ENCODE results near the gene FAM13A. TPM values are rescaled to one million over a fixed set of nuclear protein-coding genes. Genes with fewer than 3 reads are reported as not detected.

Gene FAM13A
- total and polyA plus RNA-seq, 2 of the 8 experiments (the other 6 are each of a cell fraction or from before 2014, with no cell fraction given): 7.1 to 16.5 TPM

- ChIA-PET CTCF (ENCODE audit: partially characterized antibody) (interaction anchor here (1.9 kb wide), 1 partner anchor 181 kb away, joined by 5 read pairs; no protein-coding TSS in a partner anchor), POLR2A (ENCODE audit: partially characterized antibody) (no interaction called here)
- H2BK12ac ChIP-seq (ENCODE audit: low read depth, low read length): no peak overlapping the region
- H2AK5ac ChIP-seq (ENCODE audit: low read depth, low read length): no peak overlapping the region
- no peak overlapping the region for H2BK15ac ChIP-seq (ENCODE audit: low read length)
- H4K5ac ChIP-seq (ENCODE audit: insufficient read length, low read depth, low read length): no peak overlapping the region
- H3K79me2 ChIP-seq (ENCODE audit: control insufficient read depth in 1 of 2, insufficient read depth in 2 of 2, low read length in 2 of 2): no peaks in the 10 kb centered on the region
- no peak overlapping the region for H3K14ac ChIP-seq (ENCODE audit: insufficient read length)
- no peaks in the 10 kb centered on the region for H3K9me3 ChIP-seq (ENCODE audit: insufficient read depth in 2 of 2, low read depth in 1 of 2, low read length in 1 of 2)
- no peak overlapping the region for H2BK20ac ChIP-seq (ENCODE audit: low read length)
- no peak overlapping the region for H4K91ac ChIP-seq (replicated peaks; ENCODE audit: insufficient read length, low read length)
- H2BK5ac ChIP-seq (ENCODE audit: low read depth, low read length): no peak overlapping the region
- no peak overlapping the region for H2AFZ ChIP-seq (ENCODE audit: low read length)
- H3K4ac ChIP-seq (replicated peaks; ENCODE audit: insufficient read length, low read depth, low read length): no peak overlapping the region
- H3K36me3 ChIP-seq (ENCODE audit: control insufficient read depth in 2 of 4, insufficient read depth in 4 of 4, low read length in 3 of 4): peaks cover 0 to 6% (median 0%) of the 10 kb centered on the region in 4 experiments; a peak in 2 of 8 replicates
- no peak overlapping the region for H3K4me2 ChIP-seq (ENCODE audit: insufficient read depth in 1 of 2, low read depth in 2 of 2, low read length in 2 of 2)
- no peak overlapping the region for H3K27ac ChIP-seq (ENCODE audit: low read depth, low read length)
- H4K20me1 ChIP-seq (replicated peaks in 1 of 2; ENCODE audit: control insufficient read depth in 1 of 2, insufficient read depth in 2 of 2, low read length in 2 of 2): no peaks in the 10 kb centered on the region
- H3K23me2 ChIP-seq (ENCODE audit: low read depth, low read length): no peaks in the 10 kb centered on the region
- no peak overlapping the region for H4K8ac ChIP-seq (ENCODE audit: extremely low read depth, insufficient read depth, low read length)
- no peak overlapping the region for H3K56ac ChIP-seq (replicated peaks; ENCODE audit: insufficient read length, low read depth, low read length)
- DNase-seq (ENCODE audit: low read depth in 1 of 2, low spot score in 2 of 2) (no peak), FAIRE-seq (no peak)
- no peak overlapping the region for H3K9ac ChIP-seq (replicated peaks in 1 of 4; ENCODE audit: extremely low read depth in 1 of 4, low read depth in 3 of 4, low read length in 3 of 4)
- no peak overlapping the region for H3K18ac ChIP-seq (ENCODE audit: extremely low read depth, low read length)
- H3K23ac ChIP-seq (ENCODE audit: insufficient read length): no peak overlapping the region
- H3K79me1 ChIP-seq (ENCODE audit: low read depth, low read length): no peaks in the 10 kb centered on the region
- WGBS, 2 experiments (ENCODE audit: extremely low coverage in 1 of 2, insufficient coverage in 1 of 2, insufficient read length in 1 of 2, insufficient replicate concordance in 2 of 2, low coverage in 1 of 2, low lambda C conversion rate in 2 of 2, missing lambda C conversion rate in 1 of 2): 91% methylated on average over 1 of the region's 1 CpG; no CpG with 5 or more reads in 1 of the 2 experiments
- no peaks in the 10 kb centered on the region for H3K27me3 ChIP-seq (replicated peaks in 1 of 4; ENCODE audit: control insufficient read depth in 3 of 4, extremely low read depth in 1 of 4, insufficient read depth in 3 of 4, low read length in 3 of 4)
- no peaks in the 10 kb centered on the region; a peak in 1 of 7 replicates for H3K4me1 ChIP-seq (replicated peaks in 1 of 4; ENCODE audit: control insufficient read depth in 3 of 4, insufficient read depth in 4 of 4, low read length in 3 of 4)
- no peak overlapping the region for H3K4me3 ChIP-seq (ENCODE audit: extremely low read depth in 1 of 4, insufficient read depth in 2 of 4, low read depth in 3 of 4, low read length in 4 of 4)
- no peak overlapping the region for H2BK120ac ChIP-seq (replicated peaks; ENCODE audit: low read depth, low read length)
- TF ChIP-seq YY1 (IDR thresholded peaks at IDR 0.05; ENCODE audit: low read depth, low read length) (no peak), BCL11A (IDR thresholded peaks at IDR 0.05; ENCODE audit: low read depth in 2 of 2, low read length in 2 of 2) (no peak), CBX5 (IDR thresholded peaks at IDR 0.05; ENCODE audit: low read depth, low read length) (no peak), POU5F1 (IDR thresholded peaks at IDR 0.05; ENCODE audit: low read depth, low read length) (no peak), PHF8 (conservative IDR thresholded peaks at IDR 0.05; ENCODE audit: low read depth, low read length) (no peak), BACH1 (IDR thresholded peaks at IDR 0.05; ENCODE audit: low read length) (no peak), MAX (IDR thresholded peaks at IDR 0.05) (no peak), ZNF274 (IDR thresholded peaks at IDR 0.05; ENCODE audit: borderline replicate concordance, extremely low read depth, low read length) (no peak), CTBP2 (IDR thresholded peaks at IDR 0.05; ENCODE audit: borderline replicate concordance, insufficient read depth, insufficient read length, low read length) (no peak), SIRT6 (IDR thresholded peaks at IDR 0.05; ENCODE audit: low read length) (no peak), SAP30 (IDR thresholded peaks at IDR 0.05; ENCODE audit: insufficient read depth, insufficient replicate concordance, low read length) (no peak), NRF1 (IDR thresholded peaks at IDR 0.05; ENCODE audit: low read depth, low read length) (no peak), TBP (IDR thresholded peaks at IDR 0.05; ENCODE audit: low read depth, low read length) (no peak), GTF2F1 (IDR thresholded peaks at IDR 0.05; ENCODE audit: borderline replicate concordance, low read depth, low read length) (no peak), BRCA1 (IDR thresholded peaks at IDR 0.05; ENCODE audit: low read depth, low read length) (no peak), JUND (IDR thresholded peaks at IDR 0.05; ENCODE audit: low read length) (no peak)
These were observed 56.6 kb downstream of the FAM13A start for GRCh38 chr4:89000382-89000781.

Data from H1 (cell line).